ENCODE results near the gene CTSF.

DNA sequence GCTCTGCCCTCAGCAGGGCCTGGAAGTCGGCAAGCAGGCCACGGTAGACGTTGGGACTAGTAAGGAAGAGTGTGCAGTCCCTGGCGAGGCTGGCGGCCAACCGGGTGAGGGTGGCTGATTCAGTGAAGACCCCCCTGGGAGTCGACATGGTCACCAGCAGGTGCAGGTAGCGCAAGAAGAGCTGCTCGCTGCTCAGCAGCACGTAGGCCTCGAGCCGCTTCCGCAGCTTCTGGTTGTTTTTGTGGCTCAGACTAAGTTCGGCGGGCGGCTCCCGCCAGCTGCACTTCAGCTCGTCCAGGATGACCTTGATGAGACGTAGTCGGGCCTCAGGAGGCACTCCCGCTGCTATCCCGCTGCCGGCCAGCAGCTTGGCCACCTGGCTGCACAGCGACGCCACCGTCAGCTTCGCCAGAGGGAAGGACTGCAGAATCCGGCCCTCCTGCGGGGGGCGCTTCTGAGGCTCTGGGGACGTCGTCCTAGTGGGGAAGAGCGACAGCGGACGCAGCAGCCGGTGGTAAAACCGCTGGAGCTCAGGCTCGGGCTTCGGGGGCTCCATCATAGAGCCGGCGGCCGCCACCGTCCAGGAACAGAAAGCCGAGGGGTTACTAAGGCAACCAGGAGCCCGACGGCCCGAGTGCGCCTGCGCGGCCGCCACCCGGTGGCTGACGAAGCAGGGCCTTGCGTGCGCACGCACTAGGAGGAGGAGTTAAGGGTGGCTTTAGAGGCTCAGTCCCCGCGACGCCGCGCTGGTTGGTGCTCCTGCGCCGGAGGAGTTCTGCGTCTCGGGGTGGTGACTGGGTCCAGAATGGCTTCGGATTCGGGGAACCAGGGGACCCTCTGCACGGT is 24.3 kb upstream of the CTSF start, which contains the start of the genes CCDC87 and CCS:
- TF ChIP-seq, protein P1, sequence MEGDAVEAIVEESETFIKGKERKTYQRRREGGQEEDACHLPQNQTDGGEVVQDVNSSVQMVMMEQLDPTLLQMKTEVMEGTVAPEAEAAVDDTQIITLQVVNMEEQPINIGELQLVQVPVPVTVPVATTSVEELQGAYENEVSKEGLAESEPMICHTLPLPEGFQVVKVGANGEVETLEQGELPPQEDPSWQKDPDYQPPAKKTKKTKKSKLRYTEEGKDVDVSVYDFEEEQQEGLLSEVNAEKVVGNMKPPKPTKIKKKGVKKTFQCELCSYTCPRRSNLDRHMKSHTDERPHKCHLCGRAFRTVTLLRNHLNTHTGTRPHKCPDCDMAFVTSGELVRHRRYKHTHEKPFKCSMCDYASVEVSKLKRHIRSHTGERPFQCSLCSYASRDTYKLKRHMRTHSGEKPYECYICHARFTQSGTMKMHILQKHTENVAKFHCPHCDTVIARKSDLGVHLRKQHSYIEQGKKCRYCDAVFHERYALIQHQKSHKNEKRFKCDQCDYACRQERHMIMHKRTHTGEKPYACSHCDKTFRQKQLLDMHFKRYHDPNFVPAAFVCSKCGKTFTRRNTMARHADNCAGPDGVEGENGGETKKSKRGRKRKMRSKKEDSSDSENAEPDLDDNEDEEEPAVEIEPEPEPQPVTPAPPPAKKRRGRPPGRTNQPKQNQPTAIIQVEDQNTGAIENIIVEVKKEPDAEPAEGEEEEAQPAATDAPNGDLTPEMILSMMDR (IDR thresholded peaks at IDR 0.05), result peak; percentile 77
- TF ChIP-seq EZH2 (IDR thresholded peaks at IDR 0.05; ENCODE audit: borderline replicate concordance, insufficient read depth, low read depth, low read length, poor library complexity, severe bottlenecking), result no peak
